Right lobe of liver (tissue), 6 donors: Measurements from ENCODE around the gene ANKRD33B. TPM values are rescaled to one million over a fixed set of nuclear protein-coding genes. Genes with fewer than 3 reads are reported as not detected.

Experiments
- ATAC-seq, 4 donors: fragments of 200-7000 bp; cut with Tn5 transposase; one replicate each; pipeline ENCODE4 v1.9.1; 2020; ENCODE audit warnings: mild to moderate bottlenecking in 4 of 4, moderate library complexity in 4 of 4
- DNase-seq, 3 donors: peaks; one replicate each; pipeline ENCODE4 v3.0.0-alpha.2; 2020
- H3K27ac ChIP-seq, 3 donors: fragments of 200-600 bp; one replicate each; pipeline ENCODE4 v1.8.0; 2022
- H3K27me3 ChIP-seq, 2 donors: fragments of 200-600 bp; one replicate each; pipeline ENCODE4 v1.8.0; 2022
- H3K36me3 ChIP-seq, 4 donors: fragments of 200-600 bp; sonication (generic) in 1 of 4; one replicate each; pipeline versions ENCODE4 v1.5.1 to v1.8.0; 2017 to 2022; ENCODE audit warnings: control low read depth in 1 of 4
- H3K4me1 ChIP-seq, 4 donors: fragments of 200-600 bp; sonication (generic) in 1 of 4; one replicate each; pipeline versions ENCODE4 v1.5.1 to v1.8.0; 2017 to 2022; ENCODE audit warnings: control low read depth in 1 of 4
- H3K4me3 ChIP-seq, 3 donors: fragments of 200-600 bp; one replicate each; pipeline ENCODE4 v1.8.0; 2022
- H3K9me3 ChIP-seq, 4 donors: fragments of 200-600 bp; sonication (generic) in 1 of 4; one replicate each; pipeline versions ENCODE4 v1.5.1 to v1.8.0; 2017 to 2022; ENCODE audit warnings: control low read depth in 1 of 4
- CTCF ChIP-seq, 4 donors: fragments of 200-600 bp in 3 of 4; fragments of 450-650 bp in 1 of 4; IDR thresholded peaks; one replicate each; pipeline versions ENCODE4 v1.5.1 to v1.8.0; 2016 to 2022; ENCODE audit warnings: antibody characterized with exemption in 4 of 4, mild to moderate bottlenecking in 2 of 4
- POLR2A ChIP-seq: fragments of 450-650 bp; IDR thresholded peaks from one replicate; pipeline ENCODE4 v1.6.1; 2017; ENCODE audit warnings: antibody characterized with exemption, mild to moderate bottlenecking
- WGBS: methylation state at CpG from one replicate; pipeline ENCODE4 v1.1.6; 2018; ENCODE audit warnings: low coverage, low lambda C conversion rate; ENCODE audit not compliant: insufficient coverage; ENCODE audit errors: missing lambda C conversion rate; 5-methylcytosine and 5-hydroxymethylcytosine counted together
- intact Hi-C, 2 donors: fragments of 100-400 bp; cut with DNase I; formaldehyde crosslinking; loops; one replicate each; pipeline versions ENCODE4 v1.11.2 to v1.14.1; 2022
- total RNA-seq, 6 experiments: library from RNA; depleted of rRNA in 2 of 6; stranded (reverse); fragments of >200 nt in 2 of 6; fragmentation: NEBNext Ultra II Directional in 3 of 6; extraction: Animal tissue kit (Norgen Biotek cat#: 25700) in 3 of 6; gene quantifications; one replicate each; pipeline versions ENCODE4 v1.1.0 to v1.2.4, GENCODE V29; 2016 to 2023
- donor health status: DM: no; HTN: yes; CAD: no.
- donor health status: DM: no; HTN: no; CAD: no.
- donor health status: DM: no; HTN: no; CAD: no.
- donor health status: DM: no; HTN: yes; CAD: no.
- donor health status: DM: no; HTN: yes; CAD: no.

The ANKRD33B gene
- total RNA-seq, 6 experiments from 2014 or later, result 0.16 to 1.3 (median 0.29) TPM

- 83% methylated on average over 3 of the region's 9 CpGs for WGBS
- no peak for ATAC-seq
- intact Hi-C loops, result no loop called here
- no peaks in the 10 kb centered on the region for H3K9me3 ChIP-seq
- peaks cover 0 to 8% (median 0%) of the 10 kb centered on the region in 4 donors for H3K4me1 ChIP-seq
- DNase-seq, result no peak
- H3K4me3 ChIP-seq, result no peak overlapping the region
- H3K27me3 ChIP-seq, result no peaks in the 10 kb centered on the region
- no peak overlapping the region for H3K27ac ChIP-seq
- H3K36me3 ChIP-seq, result no peaks in the 10 kb centered on the region
- TF ChIP-seq CTCF (IDR thresholded peaks at IDR 0.05), result no peak
- TF ChIP-seq POLR2A, result no peak
Observed at GRCh38 chr5:10665799-10666198, 101.9 kb downstream of the ANKRD33B start.

DNA sequence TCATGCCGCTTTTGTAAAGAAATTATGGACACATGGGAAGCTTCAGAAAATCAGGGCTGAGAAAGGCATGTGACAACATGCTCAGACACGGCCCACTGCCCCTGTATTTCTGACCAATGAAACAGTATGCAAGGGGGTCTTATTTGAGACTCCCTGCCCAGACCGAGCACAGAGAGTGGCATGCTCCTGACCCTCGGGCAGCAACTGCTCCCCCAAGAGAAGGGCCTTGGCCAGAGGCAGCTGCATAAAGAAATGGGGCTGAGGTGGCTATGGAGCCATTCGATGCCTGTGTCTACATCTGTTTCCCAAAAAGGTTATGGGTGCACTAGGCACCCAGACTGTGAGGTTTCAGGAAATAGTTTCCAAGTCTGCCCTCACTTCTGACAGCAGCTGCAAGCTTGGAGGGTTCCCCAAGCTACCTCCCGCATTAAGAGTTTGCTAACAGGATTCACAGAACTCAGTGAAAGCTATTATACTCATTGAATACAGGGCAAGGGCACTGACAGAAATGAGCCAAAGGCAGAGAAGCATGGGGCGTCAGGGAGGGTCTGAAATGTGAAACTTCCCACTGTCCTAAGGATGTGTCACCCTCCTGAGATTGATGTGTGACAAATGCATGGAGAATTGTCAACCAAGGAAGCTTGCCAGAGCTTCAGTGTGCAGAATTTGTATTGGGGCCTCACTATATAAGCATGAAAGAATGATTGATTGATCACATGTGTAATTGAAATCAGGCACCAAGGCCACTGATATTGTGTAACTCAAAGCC lies 102.8 kb downstream of the ANKRD33B start:
- TF ChIP-seq CTCF (IDR thresholded peaks at IDR 0.05) (no peak), POLR2A (no peak)
- 100% methylated on average over 2 of the region's 7 CpGs for WGBS

DNA sequence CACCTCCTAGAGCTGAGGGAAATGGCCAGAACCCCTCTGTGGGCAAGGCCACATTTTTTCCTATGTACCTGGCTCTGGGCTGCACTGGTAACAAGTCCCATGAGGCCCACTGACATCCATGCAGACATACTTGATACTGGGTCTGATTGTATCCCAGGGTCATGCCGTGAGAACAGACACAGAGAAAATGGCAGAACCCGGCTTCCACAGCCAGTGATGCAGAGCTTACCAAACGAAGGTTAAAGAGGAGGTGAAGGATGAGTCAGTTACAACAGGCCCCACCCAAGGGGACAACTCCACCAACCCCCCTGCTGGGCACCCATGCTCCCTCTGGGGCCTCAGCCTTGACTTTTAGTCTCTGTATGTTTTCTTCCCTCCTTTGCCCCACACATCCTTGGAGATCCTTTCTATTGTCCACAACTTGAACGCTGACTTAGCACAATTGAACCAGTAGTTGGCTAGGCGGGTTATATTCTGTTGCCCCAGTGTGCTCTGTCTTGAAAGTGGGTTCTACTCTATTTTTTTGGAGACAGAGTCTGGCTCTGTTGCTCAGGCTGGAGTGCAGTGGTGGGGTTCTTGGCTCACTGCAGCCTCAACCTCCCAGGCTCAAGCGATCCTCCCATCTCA lies 103.7 kb downstream of the ANKRD33B start:
- WGBS, result 52% methylated on average over 3 of the region's 6 CpGs
- DNase-seq, result no peak
- TF ChIP-seq POLR2A (no peak), CTCF (IDR thresholded peaks at IDR 0.05) (no peak)

More for the DNA sequence above, 102.8 kb downstream of the ANKRD33B start:
- Histone ChIP-seq H3K27ac (no peak overlapping the region), H3K4me3 (no peak overlapping the region), H3K9me3 (no peaks in the 10 kb centered on the region), H3K27me3 (no peaks in the 10 kb centered on the region), H3K4me1 (peaks cover 0 to 8% (median 1%) of the 10 kb centered on the region in 4 donors), H3K36me3 (no peaks in the 10 kb centered on the region)
- DNase-seq, result no peak
- intact Hi-C loops, result no loop called here
- no peak for ATAC-seq

DNA sequence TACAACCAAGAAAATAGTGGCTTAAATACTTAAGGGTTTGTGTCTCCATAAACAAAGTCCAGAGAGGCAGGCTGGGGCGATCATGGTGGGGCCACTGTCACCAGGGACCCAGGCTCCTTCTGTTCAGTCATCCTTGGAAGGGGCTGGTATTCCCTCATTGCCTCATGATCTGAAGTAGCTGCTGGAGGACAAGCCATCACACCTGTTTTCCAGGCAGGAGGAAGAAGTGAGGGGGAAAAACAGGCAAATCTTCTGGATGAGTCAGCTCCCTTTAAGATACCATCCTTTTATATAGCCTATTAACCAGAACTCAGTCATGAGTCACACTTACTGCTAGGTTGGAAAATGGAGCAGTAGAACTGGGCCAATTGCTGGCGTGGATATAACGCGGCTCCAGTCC lies 104.8 kb downstream of the ANKRD33B start:
- peaks cover 0 to 9% (median 4%) of the 10 kb centered on the region in 4 donors for H3K4me1 ChIP-seq
- TF ChIP-seq CTCF (IDR thresholded peaks at IDR 0.05) (no peak), POLR2A (no peak)
- no peak for ATAC-seq
- no peak overlapping the region for H3K4me3 ChIP-seq
- DNase-seq, result no peak
- intact Hi-C loops, result no loop called here
- no peaks in the 10 kb centered on the region for H3K9me3 ChIP-seq
- no peaks in the 10 kb centered on the region for H3K27me3 ChIP-seq
- 91% methylated on average over 4 of the region's 4 CpGs for WGBS
- H3K36me3 ChIP-seq, result no peaks in the 10 kb centered on the region
- no peak overlapping the region for H3K27ac ChIP-seq

More for the DNA sequence above, 103.7 kb downstream of the ANKRD33B start:
- ATAC-seq, result no peak
- Histone ChIP-seq H3K9me3 (no peaks in the 10 kb centered on the region), H3K27me3 (no peaks in the 10 kb centered on the region), H3K4me1 (peaks cover 0 to 15% (median 4%) of the 10 kb centered on the region in 4 donors), H3K36me3 (no peaks in the 10 kb centered on the region), H3K4me3 (no peak overlapping the region), H3K27ac (no peak overlapping the region)
- intact Hi-C loops, result no loop called here
